SK-N-SH (cell line): ENCODE results near the gene CAPS. TPM values are rescaled to one million over a fixed set of nuclear protein-coding genes. Genes with fewer than 3 reads are reported as not detected.

Experiments used
- CTCF ChIA-PET: fragments of 300-600, 350-600 bp; formaldehyde crosslinking; extraction: SDS; loops from one replicate; lab custom pipeline; 2021; lab: Yijun Ruan, JAX
- POLR2A ChIA-PET: fragments of 350-600 bp; sonication (Branson Sonifier 250); formaldehyde crosslinking; extraction: SDS; loops from one replicate; lab custom pipeline; 2020; ENCODE audit warnings: antibody characterized with exemption, inconsistent platforms; lab: Yijun Ruan, JAX
- DNase-seq: peaks from one replicate; pipeline ENCODE4 v3.0.0; 2012
- H2AFZ ChIP-seq: fragments of 200-600 bp; sonication (generic); 2 replicates; pipeline ENCODE4 v1.8.1; 2016; ENCODE audit warnings: antibody characterized with exemption, mild to moderate bottlenecking, low read depth
- H3F3A ChIP-seq: fragments of 200-600 bp; sonication (generic); replicated peaks from 2 replicates; pipeline ENCODE3; 2016; ENCODE audit warnings: antibody characterized with exemption, mild to moderate bottlenecking; ENCODE audit not compliant: insufficient read depth
- H3K27ac ChIP-seq, 2 experiments: fragments of 200-500 bp in 1 of 2; fragments of 200-600 bp in 1 of 2; sonication (Bioruptor generic) in 1 of 2; sonication (generic), shearing (Covaris generic) in 1 of 2; 2 replicates each; pipeline versions ENCODE4 v1.5.1 to v1.6.1; 2014 to 2016; ENCODE audit warnings: low read depth in 2 of 2, inconsistent platforms in 1 of 2, low read length in 1 of 2, mild to moderate bottlenecking in 1 of 2, mixed read lengths in 1 of 2
- H3K27me3 ChIP-seq: fragments of 200-600 bp; sonication (generic), shearing (Covaris generic); 2 replicates; pipeline ENCODE4 v1.6.1; 2016; ENCODE audit warnings: mixed run types; ENCODE audit not compliant: insufficient read depth
- H3K36me3 ChIP-seq, 2 experiments: fragments of 200-500 bp in 1 of 2; fragments of 200-600 bp in 1 of 2; sonication (Bioruptor generic) in 1 of 2; sonication (generic) in 1 of 2; replicated peaks in 1 of 2; 2 replicates each; pipeline versions ENCODE3 to v1.5.1; 2014 to 2016; ENCODE audit warnings: low read length in 1 of 2, mild to moderate bottlenecking in 1 of 2; ENCODE audit not compliant: insufficient read depth in 2 of 2, control insufficient read depth in 1 of 2
- H3K4me1 ChIP-seq, 2 experiments: fragments of 200-500 bp in 1 of 2; fragments of 200-600 bp in 1 of 2; sonication (Bioruptor generic) in 1 of 2; sonication (generic), shearing (Covaris generic) in 1 of 2; 2 replicates each; pipeline versions ENCODE4 v1.5.1 to v1.6.1; 2014 to 2016; ENCODE audit warnings: low read depth in 1 of 2, low read length in 1 of 2, mixed run types in 1 of 2; ENCODE audit not compliant: insufficient read depth in 2 of 2, control insufficient read depth in 1 of 2
- H3K4me2 ChIP-seq: fragments of 200-600 bp; sonication (generic), shearing (Covaris generic); 2 replicates; pipeline ENCODE4 v1.6.1; 2017; ENCODE audit warnings: mixed run types
- H3K4me3 ChIP-seq, 2 experiments: fragments of 200-500 bp in 1 of 2; fragments of 200-600 bp in 1 of 2; sonication (Bioruptor generic) in 1 of 2; sonication (generic), shearing (Covaris generic) in 1 of 2; 2 replicates each; pipeline versions ENCODE4 v1.5.1 to v1.8.1; 2014 to 2016; ENCODE audit warnings: low read depth in 2 of 2, inconsistent platforms in 1 of 2, low read length in 1 of 2, mild to moderate bottlenecking in 1 of 2, mixed read lengths in 1 of 2, moderate library complexity in 1 of 2
- H3K79me2 ChIP-seq: fragments of 200-600 bp; sonication (generic); 2 replicates; pipeline ENCODE4 v1.8.1; 2017; ENCODE audit warnings: mild to moderate bottlenecking; ENCODE audit not compliant: insufficient read depth
- H3K9ac ChIP-seq: fragments of 200-600 bp; sonication (generic); 2 replicates; pipeline ENCODE4 v1.6.1; 2017; ENCODE audit warnings: mixed run types
- H3K9me2 ChIP-seq: fragments of 200-600 bp; sonication (generic); 2 replicates; pipeline ENCODE4 v1.6.1; 2017; ENCODE audit warnings: mixed run types
- H3K9me3 ChIP-seq: fragments of 200-600 bp; sonication (generic); 2 replicates; pipeline ENCODE4 v1.6.1; 2017; ENCODE audit warnings: mixed run types, mild to moderate bottlenecking, moderate library complexity
- H4K20me1 ChIP-seq: fragments of 200-600 bp; sonication (generic); 2 replicates; pipeline ENCODE4 v1.6.1; 2017; ENCODE audit warnings: mild to moderate bottlenecking, mixed run types; ENCODE audit not compliant: insufficient read depth
- CHD2 ChIP-seq: fragments of 150-350 bp; IDR thresholded peaks from 2 replicates; pipeline ENCODE4 v1.6.1; 2018; ENCODE audit warnings: low read length; ENCODE audit not compliant: partially characterized antibody
- FOXJ3 ChIP-seq: sonication (generic); formaldehyde crosslinking; IDR thresholded peaks from 2 replicates; pipeline ENCODE4 v1.5.1; 2020; ENCODE audit warnings: mild to moderate bottlenecking, missing genetic modification reagents
- JUND ChIP-seq: IDR thresholded peaks from 2 replicates; pipeline ENCODE4 v1.4.0; 2012
- MEF2A ChIP-seq: IDR thresholded peaks from 2 replicates; pipeline ENCODE4 v1.4.0; 2012; ENCODE audit warnings: low read depth, borderline replicate concordance
- MXI1 ChIP-seq: IDR thresholded peaks from 2 replicates; pipeline ENCODE4 v1.6.1; 2012; ENCODE audit warnings: mild to moderate bottlenecking, low read depth, low read length, improper control_type of control experiment
- NRF1 ChIP-seq: IDR thresholded peaks from 2 replicates; pipeline ENCODE4 v1.6.1; 2012; ENCODE audit warnings: low read depth, mild to moderate bottlenecking, low read length
- POLR2AphosphoS5 ChIP-seq: IDR thresholded peaks from 2 replicates; pipeline ENCODE4 v1.6.1; 2012; ENCODE audit warnings: low read depth, low read length
- RAD21 ChIP-seq: IDR thresholded peaks from 2 replicates; pipeline ENCODE4 v1.6.1; 2012; ENCODE audit warnings: mild to moderate bottlenecking, low read length
- RCOR1 ChIP-seq: fragments of 150-350 bp; IDR thresholded peaks from 2 replicates; pipeline ENCODE4 v1.6.1; 2017; ENCODE audit warnings: antibody characterized with exemption, low read length
- RFX5 ChIP-seq: IDR thresholded peaks from 2 replicates; pipeline ENCODE4 v1.6.1; 2012; ENCODE audit warnings: mild to moderate bottlenecking, improper control_type of control experiment, low read length
- RXRA ChIP-seq: IDR thresholded peaks from 2 replicates; pipeline ENCODE4 v1.4.0; 2012; ENCODE audit warnings: low read depth, mild to moderate bottlenecking, borderline replicate concordance
- SMC3 ChIP-seq: IDR thresholded peaks from 2 replicates; pipeline ENCODE4 v1.6.1; 2012; ENCODE audit warnings: low read depth, low read length, improper control_type of control experiment
- TCF12 ChIP-seq: IDR thresholded peaks from 2 replicates; pipeline ENCODE4 v1.4.0; 2012
- WGBS: methylation state at CpG from one replicate; pipeline ENCODE4 v1.1.6; 2017; ENCODE audit warnings: low lambda C conversion rate; 5-methylcytosine and 5-hydroxymethylcytosine counted together
- polyA plus RNA-seq, 3 experiments: library from polyadenylated mRNA; depleted of rRNA; stranded (reverse); fragments of >200 nt; gene quantifications; 2 replicates each; pipeline ENCODE4 v1.2.3, GENCODE V29; 2012
- TF ChIP-seq, protein P1 (sequence below): IDR thresholded peaks from 2 replicates; pipeline ENCODE4 v1.6.1; 2012; ENCODE audit warnings: mild to moderate bottlenecking, low read depth, low read length, moderate library complexity
- TF ChIP-seq, protein P2 (sequence below): fragments of 150-350 bp; IDR thresholded peaks from 2 replicates; pipeline ENCODE4 v1.6.1; 2016; ENCODE audit warnings: mild to moderate bottlenecking, low read depth, low read length

CAPS gene
- polyA plus RNA-seq, 1 of the 3 experiments (the other 2 are of a cell fraction), result 13.4 TPM

DNA sequence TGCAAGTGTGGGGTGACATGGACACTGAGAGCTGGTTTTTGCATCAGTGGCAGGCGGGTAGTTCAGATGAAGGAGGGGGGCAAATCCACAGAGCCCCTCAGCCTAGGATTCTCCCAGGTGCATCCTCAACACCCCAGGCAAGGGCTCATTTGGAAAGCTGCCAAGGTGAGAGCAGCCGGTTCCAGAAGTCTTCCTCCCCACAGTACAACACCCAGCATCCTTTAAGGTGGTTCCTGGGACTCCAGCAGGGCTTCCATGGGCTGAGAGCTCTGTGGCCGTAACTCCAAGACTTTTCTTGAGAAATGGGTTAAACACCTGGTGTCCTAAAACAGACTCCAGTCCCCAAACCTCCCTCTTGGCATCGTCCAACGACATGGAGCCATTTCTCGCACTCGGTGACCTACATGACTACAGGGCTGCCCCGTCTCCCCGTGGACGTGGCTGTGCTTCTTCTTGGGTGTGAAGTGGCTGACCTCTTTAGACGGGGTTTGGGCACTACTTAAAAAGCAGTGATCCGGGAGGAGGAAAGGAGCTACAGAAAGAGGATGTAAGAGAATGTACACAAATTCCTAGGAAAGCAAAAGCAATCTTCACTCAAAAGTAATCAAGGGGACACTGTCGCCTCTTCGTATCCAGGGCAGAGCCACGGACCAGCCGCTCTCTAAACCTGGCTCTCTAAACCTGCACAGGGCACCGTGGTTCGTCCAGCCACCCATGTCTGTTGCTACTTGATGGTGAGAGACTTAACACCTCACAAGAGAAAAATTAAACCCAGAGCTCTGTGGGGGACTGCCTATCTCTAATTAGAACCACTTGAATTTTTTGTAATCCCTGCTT, 38.4 kb downstream of the CAPS start:
- TF ChIP-seq CHD2, result no peak
- TF ChIP-seq RFX5, result no peak
- TF ChIP-seq JUND, result no peak
- TF ChIP-seq RAD21, result no peak
- no peak for TF ChIP-seq SMC3
- no peak for TF ChIP-seq TCF12
- TF ChIP-seq MXI1, result no peak
- TF ChIP-seq NRF1, result no peak
- TF ChIP-seq, protein P1, sequence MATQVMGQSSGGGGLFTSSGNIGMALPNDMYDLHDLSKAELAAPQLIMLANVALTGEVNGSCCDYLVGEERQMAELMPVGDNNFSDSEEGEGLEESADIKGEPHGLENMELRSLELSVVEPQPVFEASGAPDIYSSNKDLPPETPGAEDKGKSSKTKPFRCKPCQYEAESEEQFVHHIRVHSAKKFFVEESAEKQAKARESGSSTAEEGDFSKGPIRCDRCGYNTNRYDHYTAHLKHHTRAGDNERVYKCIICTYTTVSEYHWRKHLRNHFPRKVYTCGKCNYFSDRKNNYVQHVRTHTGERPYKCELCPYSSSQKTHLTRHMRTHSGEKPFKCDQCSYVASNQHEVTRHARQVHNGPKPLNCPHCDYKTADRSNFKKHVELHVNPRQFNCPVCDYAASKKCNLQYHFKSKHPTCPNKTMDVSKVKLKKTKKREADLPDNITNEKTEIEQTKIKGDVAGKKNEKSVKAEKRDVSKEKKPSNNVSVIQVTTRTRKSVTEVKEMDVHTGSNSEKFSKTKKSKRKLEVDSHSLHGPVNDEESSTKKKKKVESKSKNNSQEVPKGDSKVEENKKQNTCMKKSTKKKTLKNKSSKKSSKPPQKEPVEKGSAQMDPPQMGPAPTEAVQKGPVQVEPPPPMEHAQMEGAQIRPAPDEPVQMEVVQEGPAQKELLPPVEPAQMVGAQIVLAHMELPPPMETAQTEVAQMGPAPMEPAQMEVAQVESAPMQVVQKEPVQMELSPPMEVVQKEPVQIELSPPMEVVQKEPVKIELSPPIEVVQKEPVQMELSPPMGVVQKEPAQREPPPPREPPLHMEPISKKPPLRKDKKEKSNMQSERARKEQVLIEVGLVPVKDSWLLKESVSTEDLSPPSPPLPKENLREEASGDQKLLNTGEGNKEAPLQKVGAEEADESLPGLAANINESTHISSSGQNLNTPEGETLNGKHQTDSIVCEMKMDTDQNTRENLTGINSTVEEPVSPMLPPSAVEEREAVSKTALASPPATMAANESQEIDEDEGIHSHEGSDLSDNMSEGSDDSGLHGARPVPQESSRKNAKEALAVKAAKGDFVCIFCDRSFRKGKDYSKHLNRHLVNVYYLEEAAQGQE, result no peak
- TF ChIP-seq MEF2A, result no peak
- no peak for TF ChIP-seq POLR2AphosphoS5
- TF ChIP-seq, protein P2, sequence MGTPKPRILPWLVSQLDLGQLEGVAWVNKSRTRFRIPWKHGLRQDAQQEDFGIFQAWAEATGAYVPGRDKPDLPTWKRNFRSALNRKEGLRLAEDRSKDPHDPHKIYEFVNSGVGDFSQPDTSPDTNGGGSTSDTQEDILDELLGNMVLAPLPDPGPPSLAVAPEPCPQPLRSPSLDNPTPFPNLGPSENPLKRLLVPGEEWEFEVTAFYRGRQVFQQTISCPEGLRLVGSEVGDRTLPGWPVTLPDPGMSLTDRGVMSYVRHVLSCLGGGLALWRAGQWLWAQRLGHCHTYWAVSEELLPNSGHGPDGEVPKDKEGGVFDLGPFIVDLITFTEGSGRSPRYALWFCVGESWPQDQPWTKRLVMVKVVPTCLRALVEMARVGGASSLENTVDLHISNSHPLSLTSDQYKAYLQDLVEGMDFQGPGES, result no peak
- no peak for TF ChIP-seq FOXJ3 (CRISPR knock-in tag)
- no peak for TF ChIP-seq RXRA
- TF ChIP-seq RCOR1, result no peak
- WGBS, result 96% methylated on average over 16 of the region's 18 CpGs
- Histone ChIP-seq H2AFZ (no peak overlapping the region), H3K4me2 (0 out of 2 replicates have a peak overlapping the region, but pooled peaks have one; percentile 1), H3K9ac (no peak overlapping the region), H3K4me3 (no peak overlapping the region), H3K9me2 (no peaks in the 10 kb centered on the region), H3K36me3 (peaks cover 0 to 13% of the 10 kb centered on the region in 2 experiments), H4K20me1 (peaks cover 92% of the 10 kb centered on the region), H3K27me3 (no peaks in the 10 kb centered on the region), H3K9me3 (no peaks in the 10 kb centered on the region), H3K79me2 (peaks cover 93% of the 10 kb centered on the region), H3K27ac (peak overlapping the region in 1 of 2 experiments; percentile 96; a peak in 2 of 4 replicates), H3K4me1 (peaks cover 31 to 71% of the 10 kb centered on the region in 2 experiments), H3F3A (no peaks in the 10 kb centered on the region)
- ChIA-PET POLR2A (interaction anchor here (0.6 kb wide), 2 partner anchors 162 to 219 kb away, joined by 4 read pairs; no protein-coding TSS in a partner anchor), CTCF (interaction anchor here (1.0 to 3.5 kb wide), 6 partner anchors 11 to 148 kb away, joined by 3 to 29 read pairs (median 10); no protein-coding TSS in a partner anchor)
- peak; percentile 53 for DNase-seq
